Liver (tissue), 3 donors: ENCODE data around the gene YDJC.

Experiments used
- GABPA ChIP-seq, 2 donors: IDR thresholded peaks in 1 of 2; conservative IDR thresholded peaks in 1 of 2; 2 replicates each; pipeline ENCODE4 v1.6.1; 2016; ENCODE audit warnings: antibody characterized with exemption in 2 of 2, mild to moderate bottlenecking in 1 of 2, moderate library complexity in 1 of 2
- RAD21 ChIP-seq, 2 donors: IDR thresholded peaks; 2 replicates each; pipeline ENCODE4 v1.6.1; 2016; ENCODE audit warnings: antibody characterized with exemption in 2 of 2, mild to moderate bottlenecking in 2 of 2
- RXRA ChIP-seq, 2 donors: IDR thresholded peaks; 2 replicates each; pipeline ENCODE4 v1.6.1; 2017 to 2018; ENCODE audit warnings: antibody characterized with exemption in 2 of 2, mild to moderate bottlenecking in 1 of 2
- SP1 ChIP-seq: IDR thresholded peaks from 2 replicates; pipeline ENCODE4 v1.6.1; 2018; ENCODE audit warnings: antibody characterized with exemption, mild to moderate bottlenecking
- TF ChIP-seq, protein P1 (sequence below): fragments of 150-350 bp; IDR thresholded peaks from 2 replicates; pipeline ENCODE4 v1.5.1; 2017; ENCODE audit warnings: improper control_type of control experiment, low read depth, low read length; ENCODE audit not compliant: missing input control
- TF ChIP-seq, protein P2 (sequence below): IDR thresholded peaks from 2 replicates; pipeline ENCODE4 v1.6.1; 2016; ENCODE audit warnings: antibody characterized with exemption, mild to moderate bottlenecking
- donor health status: healthy.
- donor health status: healthy.

DNA sequence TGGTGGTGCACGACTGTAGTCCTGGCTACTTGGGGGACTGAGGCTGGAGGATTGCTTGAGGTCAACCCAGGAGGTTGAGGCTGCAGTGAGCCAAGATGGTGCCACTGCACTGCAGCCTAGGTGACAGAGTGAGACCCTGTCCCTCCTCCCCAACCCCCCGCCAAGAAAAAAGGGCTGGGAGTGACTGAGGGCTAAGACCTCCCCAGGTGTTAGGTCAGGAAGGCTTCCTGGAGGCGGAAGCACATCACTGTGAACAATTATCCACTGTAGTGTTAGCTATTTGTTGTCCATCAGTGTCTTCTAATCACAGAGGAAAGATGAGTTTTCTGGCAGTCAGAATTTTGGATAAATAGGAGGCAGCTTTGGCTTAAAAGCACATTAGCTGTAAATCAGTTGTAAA, 8.8 kb downstream of the YDJC start:
- TF ChIP-seq RXRA (IDR thresholded peaks at IDR 0.05) (no peak), RAD21 (IDR thresholded peaks at IDR 0.05) (no peak), GABPA (IDR thresholded peaks at IDR 0.05 in 1 of 2, conservative IDR thresholded peaks at IDR 0.05 in 1 of 2) (no peak), SP1 (no peak)
- TF ChIP-seq, protein P1, sequence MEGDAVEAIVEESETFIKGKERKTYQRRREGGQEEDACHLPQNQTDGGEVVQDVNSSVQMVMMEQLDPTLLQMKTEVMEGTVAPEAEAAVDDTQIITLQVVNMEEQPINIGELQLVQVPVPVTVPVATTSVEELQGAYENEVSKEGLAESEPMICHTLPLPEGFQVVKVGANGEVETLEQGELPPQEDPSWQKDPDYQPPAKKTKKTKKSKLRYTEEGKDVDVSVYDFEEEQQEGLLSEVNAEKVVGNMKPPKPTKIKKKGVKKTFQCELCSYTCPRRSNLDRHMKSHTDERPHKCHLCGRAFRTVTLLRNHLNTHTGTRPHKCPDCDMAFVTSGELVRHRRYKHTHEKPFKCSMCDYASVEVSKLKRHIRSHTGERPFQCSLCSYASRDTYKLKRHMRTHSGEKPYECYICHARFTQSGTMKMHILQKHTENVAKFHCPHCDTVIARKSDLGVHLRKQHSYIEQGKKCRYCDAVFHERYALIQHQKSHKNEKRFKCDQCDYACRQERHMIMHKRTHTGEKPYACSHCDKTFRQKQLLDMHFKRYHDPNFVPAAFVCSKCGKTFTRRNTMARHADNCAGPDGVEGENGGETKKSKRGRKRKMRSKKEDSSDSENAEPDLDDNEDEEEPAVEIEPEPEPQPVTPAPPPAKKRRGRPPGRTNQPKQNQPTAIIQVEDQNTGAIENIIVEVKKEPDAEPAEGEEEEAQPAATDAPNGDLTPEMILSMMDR = no peak
- TF ChIP-seq, protein P2, sequence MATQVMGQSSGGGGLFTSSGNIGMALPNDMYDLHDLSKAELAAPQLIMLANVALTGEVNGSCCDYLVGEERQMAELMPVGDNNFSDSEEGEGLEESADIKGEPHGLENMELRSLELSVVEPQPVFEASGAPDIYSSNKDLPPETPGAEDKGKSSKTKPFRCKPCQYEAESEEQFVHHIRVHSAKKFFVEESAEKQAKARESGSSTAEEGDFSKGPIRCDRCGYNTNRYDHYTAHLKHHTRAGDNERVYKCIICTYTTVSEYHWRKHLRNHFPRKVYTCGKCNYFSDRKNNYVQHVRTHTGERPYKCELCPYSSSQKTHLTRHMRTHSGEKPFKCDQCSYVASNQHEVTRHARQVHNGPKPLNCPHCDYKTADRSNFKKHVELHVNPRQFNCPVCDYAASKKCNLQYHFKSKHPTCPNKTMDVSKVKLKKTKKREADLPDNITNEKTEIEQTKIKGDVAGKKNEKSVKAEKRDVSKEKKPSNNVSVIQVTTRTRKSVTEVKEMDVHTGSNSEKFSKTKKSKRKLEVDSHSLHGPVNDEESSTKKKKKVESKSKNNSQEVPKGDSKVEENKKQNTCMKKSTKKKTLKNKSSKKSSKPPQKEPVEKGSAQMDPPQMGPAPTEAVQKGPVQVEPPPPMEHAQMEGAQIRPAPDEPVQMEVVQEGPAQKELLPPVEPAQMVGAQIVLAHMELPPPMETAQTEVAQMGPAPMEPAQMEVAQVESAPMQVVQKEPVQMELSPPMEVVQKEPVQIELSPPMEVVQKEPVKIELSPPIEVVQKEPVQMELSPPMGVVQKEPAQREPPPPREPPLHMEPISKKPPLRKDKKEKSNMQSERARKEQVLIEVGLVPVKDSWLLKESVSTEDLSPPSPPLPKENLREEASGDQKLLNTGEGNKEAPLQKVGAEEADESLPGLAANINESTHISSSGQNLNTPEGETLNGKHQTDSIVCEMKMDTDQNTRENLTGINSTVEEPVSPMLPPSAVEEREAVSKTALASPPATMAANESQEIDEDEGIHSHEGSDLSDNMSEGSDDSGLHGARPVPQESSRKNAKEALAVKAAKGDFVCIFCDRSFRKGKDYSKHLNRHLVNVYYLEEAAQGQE = no peak
